Uterus (tissue), 4 donors: Measurements from ENCODE around the gene C12orf75. TPM values are rescaled to one million over a fixed set of nuclear protein-coding genes. Genes with fewer than 3 reads are reported as not detected.

Experiments
- DNase-seq, 2 donors: peaks; one replicate each; pipeline ENCODE4 v3.0.0-alpha.2; 2019 to 2020
- H3K27ac ChIP-seq, 2 donors: fragments of 200-600 bp; sonication (generic); 1 replicate in 1 of 2; 2 replicates in 1 of 2; pipeline ENCODE4 v1.5.1; 2016 to 2018
- H3K27me3 ChIP-seq, 2 donors: fragments of 200-600 bp; sonication (generic); one replicate each; pipeline ENCODE4 v1.5.1; 2018 to 2019; ENCODE audit warnings: control low read depth in 1 of 2
- H3K36me3 ChIP-seq, 2 donors: fragments of 200-600 bp; sonication (generic); one replicate each; pipeline ENCODE4 v1.5.1; 2019; ENCODE audit warnings: control low read depth in 1 of 2
- H3K4me1 ChIP-seq, 2 donors: fragments of 200-600 bp; sonication (generic); one replicate each; pipeline ENCODE4 v1.5.1; 2018 to 2019; ENCODE audit warnings: control low read depth in 1 of 2
- H3K4me3 ChIP-seq, 2 donors: fragments of 200-600 bp; sonication (generic); 1 replicate in 1 of 2; 2 replicates in 1 of 2; pipeline ENCODE4 v1.5.1; 2018 to 2019; ENCODE audit warnings: mild to moderate bottlenecking in 1 of 2
- H3K9me3 ChIP-seq, 2 donors: fragments of 200-600 bp; sonication (generic); one replicate each; pipeline ENCODE4 v1.5.1; 2019; ENCODE audit warnings: control low read depth in 1 of 2
- POLR2A ChIP-seq, 2 donors: fragments of 450-650 bp; IDR thresholded peaks; one replicate each; pipeline ENCODE4 v1.6.1; 2016; ENCODE audit warnings: antibody characterized with exemption in 2 of 2, mild to moderate bottlenecking in 1 of 2, moderate library complexity in 1 of 2
- intact Hi-C: fragments of 100-400 bp; cut with DNase I; formaldehyde crosslinking; loops from one replicate; pipeline ENCODE4 v1.15.1; 2023; ENCODE audit warnings: low total_unique reads
- total RNA-seq, 4 donors: library from RNA; depleted of rRNA in 3 of 4; stranded (reverse); fragments of >200 nt in 3 of 4; gene quantifications; one replicate each; pipeline versions ENCODE4 v1.1.0 to v1.2.4, GENCODE V29; 2014 to 2023
- TF ChIP-seq, protein P1 (sequence below), 4 experiments: fragments of 200-600 bp in 2 of 4; fragments of 450-650 bp in 2 of 4; sonication (generic) in 2 of 4; IDR thresholded peaks; one replicate each; pipeline ENCODE4 v1.5.1; 2016 to 2019; ENCODE audit warnings: antibody characterized with exemption in 4 of 4, mild to moderate bottlenecking in 2 of 4, moderate library complexity in 1 of 4
- donor health status: DM: yes; HTN: yes; CAD: no.

The C12orf75 gene
- total RNA-seq, 4 donors from 2014 or later, result 19.6 to 57.1 (median 30.1) TPM

DNA sequence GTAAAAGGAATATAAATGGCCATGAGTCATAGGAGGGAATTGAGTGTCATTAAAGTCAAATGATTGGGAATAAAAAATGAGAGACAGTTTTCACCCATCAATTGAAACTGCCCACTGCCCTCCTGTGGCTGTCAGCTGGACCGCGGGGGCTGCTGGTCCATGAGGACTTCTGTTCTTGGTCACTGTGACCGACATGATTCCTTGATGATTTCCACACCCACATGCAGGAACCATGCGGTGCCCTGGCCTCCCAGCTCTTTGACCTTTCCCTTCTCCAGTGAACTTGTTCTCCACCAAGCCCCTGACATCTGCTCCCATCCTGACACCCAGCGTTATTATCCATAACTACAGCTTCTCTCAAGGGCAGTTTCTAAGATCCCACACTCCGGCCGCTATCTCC lies 48.4 kb downstream of the C12orf75 start:
- no peak for TF ChIP-seq POLR2A (IDR thresholded peaks at IDR 0.05)
- TF ChIP-seq, protein P1, sequence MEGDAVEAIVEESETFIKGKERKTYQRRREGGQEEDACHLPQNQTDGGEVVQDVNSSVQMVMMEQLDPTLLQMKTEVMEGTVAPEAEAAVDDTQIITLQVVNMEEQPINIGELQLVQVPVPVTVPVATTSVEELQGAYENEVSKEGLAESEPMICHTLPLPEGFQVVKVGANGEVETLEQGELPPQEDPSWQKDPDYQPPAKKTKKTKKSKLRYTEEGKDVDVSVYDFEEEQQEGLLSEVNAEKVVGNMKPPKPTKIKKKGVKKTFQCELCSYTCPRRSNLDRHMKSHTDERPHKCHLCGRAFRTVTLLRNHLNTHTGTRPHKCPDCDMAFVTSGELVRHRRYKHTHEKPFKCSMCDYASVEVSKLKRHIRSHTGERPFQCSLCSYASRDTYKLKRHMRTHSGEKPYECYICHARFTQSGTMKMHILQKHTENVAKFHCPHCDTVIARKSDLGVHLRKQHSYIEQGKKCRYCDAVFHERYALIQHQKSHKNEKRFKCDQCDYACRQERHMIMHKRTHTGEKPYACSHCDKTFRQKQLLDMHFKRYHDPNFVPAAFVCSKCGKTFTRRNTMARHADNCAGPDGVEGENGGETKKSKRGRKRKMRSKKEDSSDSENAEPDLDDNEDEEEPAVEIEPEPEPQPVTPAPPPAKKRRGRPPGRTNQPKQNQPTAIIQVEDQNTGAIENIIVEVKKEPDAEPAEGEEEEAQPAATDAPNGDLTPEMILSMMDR (IDR thresholded peaks at IDR 0.05), result no peak

DNA sequence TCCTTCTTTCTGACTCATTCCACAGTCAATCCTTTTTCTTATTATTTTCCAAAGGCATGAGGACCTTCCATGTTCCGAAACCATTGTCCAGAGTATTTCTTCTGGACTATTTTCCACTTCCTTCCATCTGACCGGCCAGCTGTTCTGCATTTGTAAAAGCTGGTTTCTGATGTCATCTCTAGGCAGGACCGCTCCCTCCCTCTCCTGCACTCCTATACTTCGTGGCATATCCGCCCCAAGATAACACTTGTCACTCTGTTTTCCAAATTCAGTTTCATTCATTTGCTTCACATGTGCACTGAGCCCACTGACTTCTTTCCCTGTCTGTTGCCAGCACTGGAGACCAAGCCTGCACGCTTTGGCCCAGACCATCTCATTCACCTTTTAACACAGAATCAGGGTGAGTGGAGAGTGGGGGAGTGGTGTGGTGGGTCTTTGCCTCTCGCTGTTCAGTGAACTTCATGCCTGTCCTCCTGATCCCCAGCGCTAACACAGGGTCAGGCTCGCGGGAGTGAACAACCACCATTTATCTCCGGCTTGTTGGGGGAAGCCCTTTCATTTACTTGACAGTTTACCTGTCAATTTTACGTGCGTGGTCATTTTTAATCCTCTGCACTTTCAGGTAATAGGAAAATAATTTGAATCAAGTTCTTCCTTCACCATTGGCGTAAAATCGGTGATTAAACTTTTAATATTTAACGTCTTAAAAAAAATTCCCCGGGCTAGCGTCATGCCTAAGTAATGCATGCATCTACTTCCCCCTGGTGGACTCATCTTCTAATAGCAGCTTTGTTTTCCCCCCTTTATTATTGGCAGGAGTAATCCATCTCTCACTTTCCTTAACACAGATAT lies 52.5 kb downstream of the C12orf75 start:
- TF ChIP-seq, protein P1 (IDR thresholded peaks at IDR 0.05), result peak; percentile 73 to 84 (median 80)
- TF ChIP-seq POLR2A (IDR thresholded peaks at IDR 0.05), result no peak

More for the DNA sequence above, 48.4 kb downstream of the C12orf75 start:
- Histone ChIP-seq H3K27ac (no peak overlapping the region), H3K4me3 (no peak overlapping the region), H3K4me1 (no peaks in the 10 kb centered on the region), H3K9me3 (no peaks in the 10 kb centered on the region), H3K36me3 (no peaks in the 10 kb centered on the region), H3K27me3 (no peaks in the 10 kb centered on the region)
- intact Hi-C loops, result no loop called here
- no peak for DNase-seq

DNA sequence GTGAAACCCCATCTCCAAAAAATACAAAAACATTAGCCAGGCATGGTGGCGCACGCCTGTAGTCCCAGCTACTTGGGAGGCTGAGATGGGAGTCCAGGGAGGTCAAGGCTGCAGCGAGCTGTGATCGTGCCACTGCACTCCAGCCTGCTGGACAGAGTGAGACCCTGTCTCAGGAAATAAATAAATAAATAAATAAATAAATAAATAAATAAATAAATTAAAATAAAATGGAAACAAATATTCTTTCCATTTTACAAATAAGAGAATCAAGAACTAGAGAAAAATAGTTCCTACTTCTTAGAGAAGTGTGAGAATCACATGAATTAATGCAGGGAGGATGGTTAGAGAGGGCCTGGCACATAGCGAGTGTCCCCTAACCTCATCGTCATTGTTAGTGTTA lies 53.7 kb downstream of the C12orf75 start:
- DNase-seq, result no peak
- Histone ChIP-seq H3K27ac (no peak overlapping the region), H3K4me1 (no peaks in the 10 kb centered on the region), H3K27me3 (no peaks in the 10 kb centered on the region), H3K4me3 (no peak overlapping the region), H3K9me3 (no peaks in the 10 kb centered on the region), H3K36me3 (no peaks in the 10 kb centered on the region)
- no peak for TF ChIP-seq POLR2A (IDR thresholded peaks at IDR 0.05)
- TF ChIP-seq, protein P1 (IDR thresholded peaks at IDR 0.05), result no peak
- intact Hi-C loops, result no loop called here

More for the DNA sequence above, 52.5 kb downstream of the C12orf75 start:
- peak; percentile 17 to 27 for DNase-seq
- H3K4me3 ChIP-seq, result no peak overlapping the region
- no peak overlapping the region for H3K27ac ChIP-seq
- intact Hi-C loops, result no loop called here
- no peaks in the 10 kb centered on the region for H3K36me3 ChIP-seq
- H3K27me3 ChIP-seq, result no peaks in the 10 kb centered on the region
- H3K9me3 ChIP-seq, result no peaks in the 10 kb centered on the region
- H3K4me1 ChIP-seq, result no peaks in the 10 kb centered on the region

DNA sequence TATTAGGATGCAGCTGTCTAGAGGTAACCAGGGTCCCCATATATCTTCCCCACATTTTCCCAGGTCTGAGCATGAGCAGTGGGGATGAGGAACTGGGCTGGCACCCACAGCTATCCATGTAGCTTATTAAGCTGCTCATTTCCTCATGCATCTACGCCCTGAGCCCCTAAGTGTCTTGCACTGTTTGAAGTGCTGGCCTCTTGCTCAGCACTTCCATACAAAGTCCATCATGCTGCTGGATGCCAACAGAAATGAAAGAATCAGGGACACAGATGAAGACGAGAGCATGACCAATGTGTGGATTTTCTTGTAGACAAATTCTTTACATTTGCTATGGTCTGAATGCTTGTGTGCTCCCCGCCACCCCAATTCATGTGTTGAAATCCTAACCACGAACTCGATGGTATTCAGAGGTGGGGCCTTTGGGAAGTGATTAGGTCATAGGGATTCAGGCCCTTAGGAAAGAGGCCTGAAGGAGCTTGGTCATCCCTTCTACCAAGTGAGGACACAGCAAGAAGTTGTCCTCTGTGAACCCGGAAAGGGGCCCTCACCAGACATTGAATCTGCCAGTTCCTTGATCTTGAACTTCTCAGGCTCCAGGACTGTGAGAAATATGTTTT lies 54.5 kb downstream of the C12orf75 start:
- H3K4me1 ChIP-seq, result no peaks in the 10 kb centered on the region
- no peaks in the 10 kb centered on the region for H3K27me3 ChIP-seq
- H3K9me3 ChIP-seq, result no peaks in the 10 kb centered on the region
- DNase-seq, result no peak
- TF ChIP-seq POLR2A (IDR thresholded peaks at IDR 0.05), result no peak
- TF ChIP-seq, protein P1 (IDR thresholded peaks at IDR 0.05), result no peak
- H3K36me3 ChIP-seq, result no peaks in the 10 kb centered on the region
- H3K27ac ChIP-seq, result no peak overlapping the region
- intact Hi-C loops, result no loop called here
- no peak overlapping the region for H3K4me3 ChIP-seq

DNA sequence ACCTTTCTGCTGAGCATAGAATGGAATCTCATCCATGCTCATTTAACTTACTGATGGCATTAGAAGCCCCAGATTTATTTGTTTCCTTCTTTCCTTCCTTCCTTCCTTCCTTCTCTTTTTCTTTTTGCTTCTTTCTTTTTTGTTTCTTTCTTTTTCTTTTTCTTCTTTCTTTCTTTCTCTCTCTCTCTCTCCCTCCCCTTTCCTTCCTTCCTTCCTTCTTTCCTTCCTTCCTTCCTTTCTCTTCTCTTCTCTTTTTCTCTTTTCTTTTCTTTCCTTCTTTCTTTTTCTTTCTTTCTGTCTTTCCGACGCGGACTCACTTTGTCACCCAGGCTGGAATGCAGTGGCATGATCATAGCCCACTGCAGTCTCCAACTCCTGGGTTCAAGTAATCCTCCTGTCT lies 55.9 kb downstream of the C12orf75 start:
- intact Hi-C loops, result no loop called here
- TF ChIP-seq POLR2A (IDR thresholded peaks at IDR 0.05), result no peak
- TF ChIP-seq, protein P1 (IDR thresholded peaks at IDR 0.05), result no peak
- Histone ChIP-seq H3K9me3 (no peaks in the 10 kb centered on the region), H3K4me1 (no peaks in the 10 kb centered on the region), H3K27me3 (no peaks in the 10 kb centered on the region), H3K27ac (no peak overlapping the region), H3K36me3 (no peaks in the 10 kb centered on the region), H3K4me3 (no peak overlapping the region)
- DNase-seq, result no peak
